ENCODE data around the gene RALGAPA2.

The RALGAPA2 gene

GRCh38 chr20:20489648-20490341, 222.6 kb downstream of the RALGAPA2 start:
- peaks cover 21 to 29% of the 10 kb centered on the region in 2 donors for H3K36me3 ChIP-seq (ENCODE audit: control insufficient read depth in 2 of 2, insufficient read depth in 2 of 2, low read length in 2 of 2)
- no peaks in the 10 kb centered on the region for H3K27me3 ChIP-seq (ENCODE audit: control insufficient read depth in 2 of 2, insufficient read depth in 2 of 2, low read length in 2 of 2)
- no peak overlapping the region for H3K27ac ChIP-seq (ENCODE audit: low read depth in 2 of 2, low read length in 2 of 2)
- H3K9me3 ChIP-seq (ENCODE audit: control insufficient read depth in 2 of 2, low read length in 2 of 2): no peaks in the 10 kb centered on the region
- H3K4me1 ChIP-seq (ENCODE audit: control insufficient read depth in 2 of 2, insufficient read depth in 2 of 2, low read length in 2 of 2): no peaks in the 10 kb centered on the region
- no peak overlapping the region for H3K9ac ChIP-seq (ENCODE audit: low read depth in 1 of 2, low read length in 2 of 2)
- H3K4me3 ChIP-seq (ENCODE audit: low read length in 2 of 2): no peak overlapping the region

GRCh38 chr20:20489054-20489453, 223.4 kb downstream of the RALGAPA2 start:
- H3K27me3 ChIP-seq (ENCODE audit: control insufficient read depth in 2 of 2, insufficient read depth in 2 of 2, low read length in 2 of 2): no peaks in the 10 kb centered on the region
- peaks cover 15 to 24% of the 10 kb centered on the region in 2 donors for H3K36me3 ChIP-seq (ENCODE audit: control insufficient read depth in 2 of 2, insufficient read depth in 2 of 2, low read length in 2 of 2)
- H3K4me3 ChIP-seq (ENCODE audit: low read length in 2 of 2): no peak overlapping the region
- no peaks in the 10 kb centered on the region for H3K9me3 ChIP-seq (ENCODE audit: control insufficient read depth in 2 of 2, low read length in 2 of 2)
- H3K4me1 ChIP-seq (ENCODE audit: control insufficient read depth in 2 of 2, insufficient read depth in 2 of 2, low read length in 2 of 2): no peaks in the 10 kb centered on the region
- H3K27ac ChIP-seq (ENCODE audit: low read depth in 2 of 2, low read length in 2 of 2): no peak overlapping the region
- H3K9ac ChIP-seq (ENCODE audit: low read depth in 1 of 2, low read length in 2 of 2): no peak overlapping the region

DNA sequence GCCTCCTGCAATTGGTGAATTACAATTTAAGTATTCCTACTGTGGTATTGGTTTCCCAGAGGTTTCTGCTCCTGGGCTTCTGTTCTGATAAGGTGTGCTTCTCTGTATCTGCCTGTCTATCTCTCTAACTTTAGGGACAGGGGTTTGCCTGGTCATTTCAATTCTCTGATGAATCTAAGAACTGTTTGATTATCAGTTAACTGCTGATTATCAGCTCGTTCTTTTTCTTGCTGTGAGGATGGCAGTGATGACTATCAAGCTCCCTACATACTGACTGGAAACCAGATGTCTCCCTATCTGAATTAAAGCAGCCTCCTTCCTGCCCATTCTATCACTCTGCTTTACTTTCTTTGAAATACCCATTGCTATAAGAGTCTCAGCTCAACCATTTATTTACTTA, 224.1 kb downstream of the RALGAPA2 start:
- Histone ChIP-seq H3K9me3 (ENCODE audit: control insufficient read depth in 2 of 2, low read length in 2 of 2) (no peaks in the 10 kb centered on the region), H3K27ac (ENCODE audit: low read depth in 2 of 2, low read length in 2 of 2) (no peak overlapping the region), H3K27me3 (ENCODE audit: control insufficient read depth in 2 of 2, insufficient read depth in 2 of 2, low read length in 2 of 2) (no peaks in the 10 kb centered on the region), H3K4me3 (ENCODE audit: low read length in 2 of 2) (no peak overlapping the region), H3K36me3 (ENCODE audit: control insufficient read depth in 2 of 2, insufficient read depth in 2 of 2, low read length in 2 of 2) (peaks cover 19 to 24% of the 10 kb centered on the region in 2 donors), H3K9ac (ENCODE audit: low read depth in 1 of 2, low read length in 2 of 2) (no peak overlapping the region), H3K4me1 (ENCODE audit: control insufficient read depth in 2 of 2, insufficient read depth in 2 of 2, low read length in 2 of 2) (no peaks in the 10 kb centered on the region)

DNA sequence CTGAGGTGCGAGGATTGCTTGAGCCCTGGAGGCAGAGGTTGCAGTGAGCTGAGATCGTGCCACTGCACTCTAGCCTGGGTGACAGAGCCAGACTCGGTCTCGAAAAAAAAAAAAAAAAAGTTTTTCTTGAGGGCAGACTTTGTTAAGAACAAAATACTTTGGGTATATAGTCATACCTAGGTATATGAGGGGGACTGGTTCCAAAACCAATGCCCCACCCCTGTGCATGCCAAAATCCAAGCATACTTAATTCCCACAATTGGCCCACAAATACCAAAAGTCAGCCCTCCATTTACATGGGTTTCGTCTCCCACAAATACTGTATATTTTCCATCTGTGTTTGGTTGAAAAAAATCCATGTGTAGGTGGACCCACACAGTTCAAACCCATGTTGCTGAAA, 224.6 kb downstream of the RALGAPA2 start:
- Histone ChIP-seq H3K27ac (ENCODE audit: low read depth in 2 of 2, low read length in 2 of 2) (no peak overlapping the region), H3K27me3 (ENCODE audit: control insufficient read depth in 2 of 2, insufficient read depth in 2 of 2, low read length in 2 of 2) (no peaks in the 10 kb centered on the region), H3K9ac (ENCODE audit: low read depth in 1 of 2, low read length in 2 of 2) (no peak overlapping the region), H3K9me3 (ENCODE audit: control insufficient read depth in 2 of 2, low read length in 2 of 2) (no peaks in the 10 kb centered on the region), H3K4me1 (ENCODE audit: control insufficient read depth in 2 of 2, insufficient read depth in 2 of 2, low read length in 2 of 2) (no peaks in the 10 kb centered on the region), H3K4me3 (ENCODE audit: low read length in 2 of 2) (no peak overlapping the region), H3K36me3 (ENCODE audit: control insufficient read depth in 2 of 2, insufficient read depth in 2 of 2, low read length in 2 of 2) (peaks cover 21 to 24% of the 10 kb centered on the region in 2 donors)

GRCh38 chr20:20483328-20483727, 229.1 kb downstream of the RALGAPA2 start:
- H3K9me3 ChIP-seq (ENCODE audit: control insufficient read depth in 2 of 2, low read length in 2 of 2): no peaks in the 10 kb centered on the region
- no peak overlapping the region for H3K4me3 ChIP-seq (ENCODE audit: low read length in 2 of 2)
- no peak overlapping the region for H3K9ac ChIP-seq (ENCODE audit: low read depth in 1 of 2, low read length in 2 of 2)
- no peak overlapping the region for H3K27ac ChIP-seq (ENCODE audit: low read depth in 2 of 2, low read length in 2 of 2)
- no peaks in the 10 kb centered on the region for H3K4me1 ChIP-seq (ENCODE audit: control insufficient read depth in 2 of 2, insufficient read depth in 2 of 2, low read length in 2 of 2)
- peaks cover 10% of the 10 kb centered on the region in 2 donors for H3K36me3 ChIP-seq (ENCODE audit: control insufficient read depth in 2 of 2, insufficient read depth in 2 of 2, low read length in 2 of 2)
- H3K27me3 ChIP-seq (ENCODE audit: control insufficient read depth in 2 of 2, insufficient read depth in 2 of 2, low read length in 2 of 2): no peaks in the 10 kb centered on the region

DNA sequence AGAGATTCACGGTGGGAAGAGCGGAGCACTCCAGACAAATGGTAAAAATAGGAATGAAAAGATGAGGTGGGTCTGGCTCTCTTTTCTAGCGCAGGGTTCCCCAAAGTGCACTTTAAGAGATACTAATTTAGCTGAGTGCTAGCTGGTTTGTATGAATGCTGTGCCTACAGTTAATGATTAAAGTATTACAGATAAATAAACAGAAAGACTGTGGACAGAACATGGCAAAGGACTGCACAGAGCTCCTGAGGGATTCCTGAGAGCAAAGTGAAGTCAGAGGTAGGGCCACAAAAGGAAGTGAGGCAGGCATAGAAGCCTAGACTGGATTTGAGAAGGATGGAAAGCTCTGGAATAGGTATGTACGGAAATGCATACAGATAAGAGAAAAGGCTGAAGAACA, 230.0 kb downstream of the RALGAPA2 start:
- Histone ChIP-seq H3K4me1 (ENCODE audit: control insufficient read depth in 2 of 2, insufficient read depth in 2 of 2, low read length in 2 of 2) (no peaks in the 10 kb centered on the region), H3K4me3 (ENCODE audit: low read length in 2 of 2) (no peak overlapping the region), H3K27me3 (ENCODE audit: control insufficient read depth in 2 of 2, insufficient read depth in 2 of 2, low read length in 2 of 2) (no peaks in the 10 kb centered on the region), H3K36me3 (ENCODE audit: control insufficient read depth in 2 of 2, insufficient read depth in 2 of 2, low read length in 2 of 2) (peaks cover 6% of the 10 kb centered on the region in 2 donors), H3K9me3 (ENCODE audit: control insufficient read depth in 2 of 2, low read length in 2 of 2) (no peaks in the 10 kb centered on the region), H3K9ac (ENCODE audit: low read depth in 1 of 2, low read length in 2 of 2) (no peak overlapping the region), H3K27ac (ENCODE audit: low read depth in 2 of 2, low read length in 2 of 2) (no peak overlapping the region)

GRCh38 chr20:20480689-20481088, 231.8 kb downstream of the RALGAPA2 start:
- peaks cover 6% of the 10 kb centered on the region in 2 donors for H3K36me3 ChIP-seq (ENCODE audit: control insufficient read depth in 2 of 2, insufficient read depth in 2 of 2, low read length in 2 of 2)
- no peaks in the 10 kb centered on the region for H3K9me3 ChIP-seq (ENCODE audit: control insufficient read depth in 2 of 2, low read length in 2 of 2)

DNA sequence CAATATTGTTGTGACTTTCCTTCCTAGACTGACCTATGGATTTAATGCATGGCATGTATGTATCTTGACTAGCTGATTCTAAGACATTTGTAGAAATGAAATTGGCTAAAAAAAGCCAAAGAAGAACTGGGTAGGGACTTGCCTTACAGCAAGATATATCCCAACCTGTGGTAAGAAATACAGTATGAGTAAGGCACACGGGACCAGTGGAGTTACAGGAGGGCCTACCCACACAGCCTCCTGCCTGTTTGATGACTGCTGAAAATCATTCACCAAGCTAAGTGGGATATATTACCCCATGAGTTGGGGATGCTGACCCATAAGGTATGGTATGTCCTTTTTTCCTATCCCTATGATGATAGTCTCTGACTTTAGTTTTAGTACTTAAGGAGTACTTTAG, 232.3 kb downstream of the RALGAPA2 start:
- Histone ChIP-seq H3K27me3 (ENCODE audit: control insufficient read depth in 2 of 2, insufficient read depth in 2 of 2, low read length in 2 of 2) (no peaks in the 10 kb centered on the region), H3K9ac (ENCODE audit: low read depth in 1 of 2, low read length in 2 of 2) (no peak overlapping the region), H3K36me3 (ENCODE audit: control insufficient read depth in 2 of 2, insufficient read depth in 2 of 2, low read length in 2 of 2) (peaks cover 6% of the 10 kb centered on the region in 2 donors), H3K9me3 (ENCODE audit: control insufficient read depth in 2 of 2, low read length in 2 of 2) (no peaks in the 10 kb centered on the region), H3K4me1 (ENCODE audit: control insufficient read depth in 2 of 2, insufficient read depth in 2 of 2, low read length in 2 of 2) (no peaks in the 10 kb centered on the region), H3K4me3 (ENCODE audit: low read length in 2 of 2) (no peak overlapping the region), H3K27ac (ENCODE audit: low read depth in 2 of 2, low read length in 2 of 2) (no peak overlapping the region)

More at GRCh38 chr20:20480689-20481088, 231.8 kb downstream of the RALGAPA2 start:
- Histone ChIP-seq H3K4me3 (ENCODE audit: low read length in 2 of 2) (no peak overlapping the region), H3K4me1 (ENCODE audit: control insufficient read depth in 2 of 2, insufficient read depth in 2 of 2, low read length in 2 of 2) (no peaks in the 10 kb centered on the region), H3K27ac (ENCODE audit: low read depth in 2 of 2, low read length in 2 of 2) (no peak overlapping the region), H3K27me3 (ENCODE audit: control insufficient read depth in 2 of 2, insufficient read depth in 2 of 2, low read length in 2 of 2) (no peaks in the 10 kb centered on the region), H3K9ac (ENCODE audit: low read depth in 1 of 2, low read length in 2 of 2) (no peak overlapping the region)

- no peak overlapping the region for H3K4me3 ChIP-seq (ENCODE audit: low read length in 2 of 2)
- peaks cover 0 to 11% of the 10 kb centered on the region in 2 donors for H3K36me3 ChIP-seq (ENCODE audit: control insufficient read depth in 2 of 2, insufficient read depth in 2 of 2, low read length in 2 of 2)
- no peaks in the 10 kb centered on the region for H3K27me3 ChIP-seq (ENCODE audit: control insufficient read depth in 2 of 2, insufficient read depth in 2 of 2, low read length in 2 of 2)
- H3K9ac ChIP-seq (ENCODE audit: low read depth in 1 of 2, low read length in 2 of 2): no peak overlapping the region
- no peak overlapping the region for H3K27ac ChIP-seq (ENCODE audit: low read depth in 2 of 2, low read length in 2 of 2)
- H3K9me3 ChIP-seq (ENCODE audit: control insufficient read depth in 2 of 2, low read length in 2 of 2): no peaks in the 10 kb centered on the region
- H3K4me1 ChIP-seq (ENCODE audit: control insufficient read depth in 2 of 2, insufficient read depth in 2 of 2, low read length in 2 of 2): no peaks in the 10 kb centered on the region
Measured at GRCh38 chr20:20477444-20478041, 234.9 kb downstream of the RALGAPA2 start.

DNA sequence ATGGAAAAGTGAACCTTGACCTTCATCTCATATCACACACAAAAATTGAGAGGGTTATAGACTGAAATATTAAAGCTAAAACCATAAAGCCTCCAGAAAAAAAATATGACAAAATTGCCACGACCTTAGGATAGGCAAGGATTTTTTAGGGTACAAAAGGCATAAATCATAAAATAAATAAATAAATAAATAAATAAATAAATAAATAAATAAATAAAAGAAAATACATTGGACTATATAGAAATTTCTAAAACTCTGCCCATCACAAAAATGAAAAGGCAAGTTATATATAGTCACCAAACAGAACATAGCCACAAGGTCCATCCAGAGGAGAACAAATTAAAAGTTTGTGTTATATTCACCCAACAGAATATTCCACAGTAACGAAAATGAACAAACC, 235.9 kb downstream of the RALGAPA2 start:
- Histone ChIP-seq H3K4me3 (ENCODE audit: low read length in 2 of 2) (no peak overlapping the region), H3K9me3 (ENCODE audit: control insufficient read depth in 2 of 2, low read length in 2 of 2) (no peaks in the 10 kb centered on the region), H3K27ac (ENCODE audit: low read depth in 2 of 2, low read length in 2 of 2) (no peak overlapping the region), H3K4me1 (ENCODE audit: control insufficient read depth in 2 of 2, insufficient read depth in 2 of 2, low read length in 2 of 2) (no peaks in the 10 kb centered on the region), H3K36me3 (ENCODE audit: control insufficient read depth in 2 of 2, insufficient read depth in 2 of 2, low read length in 2 of 2) (peaks cover 0 to 11% of the 10 kb centered on the region in 2 donors), H3K9ac (ENCODE audit: low read depth in 1 of 2, low read length in 2 of 2) (no peak overlapping the region), H3K27me3 (ENCODE audit: control insufficient read depth in 2 of 2, insufficient read depth in 2 of 2, low read length in 2 of 2) (no peaks in the 10 kb centered on the region)
